Panc1 (cell line): Measurements from ENCODE around the gene MCU. TPM values are rescaled to one million over a fixed set of nuclear protein-coding genes. Genes with fewer than 3 reads are reported as not detected.
"Not testable (repeated sequence)": the region's sequence is repeated elsewhere in the genome, so short reads cannot be mapped to it uniquely, and the experiment has no call there.

Experiments
- ATAC-seq: fragments of 200-7000 bp; cut with Tn5 transposase; 2 replicates; pipeline ENCODE4 v1.9.1; 2020; ENCODE audit warnings: mild to moderate bottlenecking, moderate library complexity
- BruUV-seq: library from RNA; stranded (reverse); fragments of 400-500 nt; replicated peaks from 2 replicates; lab custom pipeline; 2021; lab: Mats Ljungman, UMichigan
- CTCF ChIA-PET: fragments of 300-600 bp; sonication (Branson Sonifier 250); formaldehyde crosslinking; loops from one replicate; lab custom pipeline; 2022; ENCODE audit warnings: antibody characterized with exemption; lab: Charles Lee
- POLR2A ChIA-PET: fragments of 300-600 bp; sonication (Branson Sonifier 250); formaldehyde crosslinking; loops from one replicate; lab custom pipeline; 2022; ENCODE audit warnings: antibody characterized with exemption; lab: Charles Lee
- DNase-seq: peaks from one replicate; pipeline ENCODE4 v3.0.0-alpha.2; 2010; ENCODE audit warnings: low read depth, low spot score
- H3K27ac ChIP-seq: 2 replicates; pipeline ENCODE4 v1.5.1; 2011; ENCODE audit warnings: mild to moderate bottlenecking, low read length, inconsistent platforms
- H3K27me3 ChIP-seq: fragments of 200-500 bp; sonication (Bioruptor generic); 2 replicates; pipeline ENCODE4 v1.6.0; 2014; ENCODE audit warnings: low read length, inconsistent platforms; ENCODE audit not compliant: control insufficient read depth, insufficient read depth
- H3K36me3 ChIP-seq: fragments of 200-500 bp; sonication (Bioruptor generic); 2 replicates; pipeline ENCODE4 v1.5.1; 2014; ENCODE audit warnings: inconsistent platforms, mild to moderate bottlenecking, low read length, moderate library complexity; ENCODE audit not compliant: control insufficient read depth, insufficient read depth
- H3K4me1 ChIP-seq: 2 replicates; pipeline ENCODE4 v1.5.1; 2011; ENCODE audit warnings: inconsistent platforms, mild to moderate bottlenecking, low read length, moderate library complexity; ENCODE audit not compliant: control insufficient read depth, insufficient read depth
- H3K4me3 ChIP-seq, 2 experiments: 2 replicates each; pipeline ENCODE4 v1.5.1; 2011 to 2012; ENCODE audit warnings: low read depth in 2 of 2, low read length in 2 of 2, mild to moderate bottlenecking in 2 of 2, inconsistent platforms in 1 of 2, moderate library complexity in 1 of 2
- H3K9me3 ChIP-seq: fragments of 200-500 bp; sonication (Bioruptor generic); 2 replicates; pipeline ENCODE4 v1.5.1; 2014; ENCODE audit warnings: low read depth, mild to moderate bottlenecking, inconsistent platforms, low read length, moderate library complexity; ENCODE audit not compliant: control insufficient read depth, insufficient read depth
- CTCF ChIP-seq: fragments of 450-650 bp; IDR thresholded peaks from 2 replicates; pipeline ENCODE4 v1.5.1; 2017; ENCODE audit warnings: mild to moderate bottlenecking
- POLR2AphosphoS5 ChIP-seq: IDR thresholded peaks from 2 replicates; pipeline ENCODE4 v1.6.1; 2012; ENCODE audit warnings: mild to moderate bottlenecking, low read depth, low read length, moderate library complexity
- REST ChIP-seq, 2 experiments: IDR thresholded peaks; 2 replicates each; pipeline ENCODE4 v1.6.1; 2011 to 2012; ENCODE audit warnings: low read depth in 2 of 2, control low read depth in 1 of 2, low read length in 1 of 2, mild to moderate bottlenecking in 1 of 2, moderate library complexity in 1 of 2; ENCODE audit not compliant: insufficient read depth in 1 of 2
- SIN3A ChIP-seq: IDR thresholded peaks from 2 replicates; pipeline ENCODE4 v1.6.1; 2012; ENCODE audit warnings: low read depth, mild to moderate bottlenecking, low read length, moderate library complexity, borderline replicate concordance; ENCODE audit not compliant: insufficient read depth
- TCF7L2 ChIP-seq: IDR thresholded peaks from 2 replicates; pipeline ENCODE4 v1.6.1; 2011; ENCODE audit warnings: mild to moderate bottlenecking, low read depth, low read length, inconsistent platforms
- in situ Hi-C: cut with HindIII; loops from 2 replicates; pipeline ENCODE4 v1.10.0; 2016; ENCODE audit warnings: low sequenced_read_pairs, low pct_unique_long_range_greater_than_20kb
- intact Hi-C: fragments of 100-400 bp; cut with micrococcal nuclease; formaldehyde crosslinking; loops from one replicate; pipeline ENCODE4 v1.10.0; 2022; ENCODE audit not compliant: unreplicated experiment
- total RNA-seq: library from RNA; stranded (reverse); gene quantifications from one replicate; pipeline ENCODE4 v1.2.1, GENCODE V29; 2021; ENCODE audit not compliant: unreplicated experiment

MCU gene
- total RNA-seq, 1 experiment from 2014 or later: 31.6 TPM

- ATAC-seq (no peak), DNase-seq (no peak)
- Histone ChIP-seq H3K4me3 (no peak overlapping the region), H3K36me3 (no peaks in the 10 kb centered on the region; the same call in 1 of the 2 replicates), H3K9me3 (no peaks in the 10 kb centered on the region), H3K27me3 (no peaks in the 10 kb centered on the region), H3K4me1 (peaks cover 13% of the 10 kb centered on the region), H3K27ac (no peak overlapping the region)
- BruUV-seq: no TSS peak
- in situ Hi-C loops (no loop called here), intact Hi-C loops (loop anchor here (2.0 kb wide), 1 partner anchor 139 kb away; no protein-coding TSS in a partner anchor)
- CTCF ChIA-PET: interaction anchor here (0.6 to 0.7 kb wide), 2 partner anchors 12 to 496 kb away, joined by 6 to 8 read pairs; no protein-coding TSS in a partner anchor
- no peak for TF ChIP-seq POLR2AphosphoS5
- TF ChIP-seq REST (IDR thresholded peaks at IDR 0.05; ENCODE audit: insufficient read depth in 1 of 2, low read depth in 2 of 2, low read length in 1 of 2): no peak
- POLR2A ChIA-PET: interaction anchor here (0.7 kb wide), 1 partner anchor 925 kb away, joined by 3 read pairs; no protein-coding TSS in a partner anchor
Observed at GRCh38 chr10:72695496-72695895, 3.6 kb downstream of the MCU start.

- H3K36me3 ChIP-seq: no peaks in the 10 kb centered on the region
- BruUV-seq: no TSS peak
- ChIA-PET CTCF (interaction anchor here (0.6 kb wide), 1 partner anchor 826 kb away, joined by 13 read pairs; no protein-coding TSS in a partner anchor), POLR2A (interaction anchor here (0.6 to 0.7 kb wide), 3 partner anchors 10 to 444 kb away, joined by 4 to 5 read pairs (median 4); no protein-coding TSS in a partner anchor)
- H3K27me3 ChIP-seq: no peaks in the 10 kb centered on the region
- DNase-seq (no peak), ATAC-seq (no peak)
- H3K27ac ChIP-seq: no peak overlapping the region
- in situ Hi-C loops: no loop called here
- H3K4me1 ChIP-seq: peaks cover 13% of the 10 kb centered on the region
- TF ChIP-seq CTCF: no peak
- TF ChIP-seq TCF7L2: no peak
- no peak for TF ChIP-seq SIN3A
- TF ChIP-seq POLR2AphosphoS5: no peak
- no peak for TF ChIP-seq REST (IDR thresholded peaks at IDR 0.05; ENCODE audit: insufficient read depth in 1 of 2, low read depth in 2 of 2, low read length in 1 of 2)
- H3K4me3 ChIP-seq: no peak overlapping the region
- intact Hi-C loops: no loop called here
- H3K9me3 ChIP-seq: no peaks in the 10 kb centered on the region
Observed at GRCh38 chr10:72697716-72698115, 5.8 kb downstream of the MCU start.

GRCh38 chr10:72702465-72702864 is 10.5 kb downstream of the MCU start:
- intact Hi-C loops, DNase-seq, BruUV-seq, in situ Hi-C loops, H3K4me3 ChIP-seq, POLR2A ChIA-PET, H3K27me3 ChIP-seq, ATAC-seq, H3K9me3 ChIP-seq, H3K36me3 ChIP-seq, H3K27ac ChIP-seq, H3K4me1 ChIP-seq: not testable (repeated sequence)
- CTCF ChIA-PET: interaction anchor here (0.8 kb wide), 1 partner anchor 132 kb away, joined by 8 read pairs; no protein-coding TSS in a partner anchor
